COR-L47 (cell line): ENCODE measurements around the gene MUC22.
A peak's percentile ranks its signal among the peaks of the same experiment; 100 is the strongest.

Experiments used
- DNase-seq: peaks from one replicate; lab custom pipeline; 2025; lab: John Stamatoyannopoulos, UW

Gene MUC22

DNA sequence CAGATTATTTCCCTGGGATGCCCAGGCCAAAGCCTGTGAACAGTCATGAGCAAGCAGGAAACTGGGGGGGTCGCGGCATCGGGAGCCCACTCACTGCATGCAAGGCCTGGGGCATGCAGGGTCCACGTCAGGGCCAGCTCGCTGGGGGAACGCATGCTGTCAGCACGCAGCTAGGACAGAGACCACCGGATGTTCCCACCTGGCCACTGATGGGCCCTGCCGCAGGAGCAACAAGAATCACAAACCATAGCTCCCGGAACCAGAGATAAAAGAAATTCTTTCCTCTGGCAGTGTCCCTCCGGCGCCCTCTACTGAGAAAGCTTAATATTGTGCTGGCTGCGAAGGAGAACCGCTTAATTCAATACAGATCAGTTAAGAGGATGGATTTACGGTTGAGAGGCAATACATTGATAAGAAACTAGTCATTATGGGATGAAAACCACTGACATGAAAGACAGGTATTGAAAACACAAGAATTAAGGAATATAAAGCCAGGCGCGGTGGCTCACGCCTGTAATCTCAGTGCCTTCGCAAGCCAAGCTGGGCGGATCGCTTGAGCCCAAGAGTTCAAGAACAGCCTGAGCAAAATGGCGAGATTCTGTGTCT is 69.5 kb downstream of the MUC22 start:
- DNase-seq: peak; percentile 52

DNA sequence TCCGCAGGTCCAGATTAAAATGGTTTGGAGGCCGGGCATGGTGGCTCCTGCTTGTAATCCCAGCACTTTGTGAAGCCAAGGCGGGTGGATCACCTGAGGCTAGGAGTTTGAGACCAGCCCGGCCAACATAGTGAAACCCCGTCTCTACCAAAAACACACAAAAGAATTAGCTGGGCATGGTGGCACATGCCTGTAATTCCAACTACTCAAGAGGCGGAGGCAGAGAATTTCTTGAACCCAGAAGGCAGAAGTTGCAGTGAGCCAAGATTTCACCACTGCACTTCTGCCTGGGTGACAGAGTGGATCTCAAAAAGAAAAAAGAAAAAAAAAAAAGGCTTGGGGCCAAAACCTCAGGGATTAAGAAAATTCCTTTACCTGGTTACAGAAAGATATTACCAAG is 71.6 kb downstream of the MUC22 start:
- DNase-seq: no peak

DNA sequence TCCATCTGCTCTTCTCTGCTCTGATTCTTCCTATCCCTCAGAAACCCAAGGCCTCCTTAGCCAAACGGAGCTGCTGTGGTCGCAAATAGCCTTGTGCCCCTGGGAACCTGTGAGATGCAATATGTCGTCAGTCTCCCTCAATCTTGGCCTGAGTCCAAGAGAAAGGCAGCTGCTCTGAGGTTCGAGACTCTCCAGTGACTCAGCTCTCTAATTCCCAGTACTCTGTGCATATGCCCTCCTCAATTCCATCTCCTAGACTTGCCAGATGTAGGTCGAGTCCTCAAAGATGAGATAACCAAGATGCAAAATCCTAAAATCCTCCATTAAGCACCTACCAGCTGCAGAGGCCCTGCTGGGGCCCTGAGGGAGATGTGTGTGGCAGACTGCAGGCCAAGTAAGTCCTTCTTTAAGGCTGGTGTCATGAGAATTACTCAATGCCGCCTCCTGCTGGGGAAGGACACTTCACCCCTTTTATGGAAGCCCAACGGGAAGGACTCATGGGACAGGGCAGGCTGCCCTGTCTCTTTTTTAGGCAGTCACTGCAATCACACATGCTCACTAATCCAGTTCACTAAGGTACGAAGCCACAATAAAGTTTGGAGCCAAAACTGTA is 73.6 kb downstream of the MUC22 start:
- no peak for DNase-seq
